GM23338 (cell line): Measurements from ENCODE around the gene CCDC91. TPM values are rescaled to one million over a fixed set of nuclear protein-coding genes. Genes with fewer than 3 reads are reported as not detected.

Experiments used
- ATAC-seq: fragments of 200-7000 bp; cut with Tn5 transposase; 3 replicates; pipeline ENCODE4 v1.9.1; 2020
- DNase-seq: peaks from one replicate; pipeline ENCODE4 v3.0.0-alpha.2; 2015; ENCODE audit warnings: low spot score
- H2AFZ ChIP-seq: fragments of 200-600 bp; sonication (generic); 2 replicates; pipeline ENCODE4 v1.8.0; 2016; ENCODE audit warnings: antibody characterized with exemption, mild to moderate bottlenecking, moderate library complexity
- H3F3A ChIP-seq: fragments of 200-600 bp; sonication (generic); replicated peaks from 2 replicates; pipeline ENCODE4 v1.8.0; 2017; ENCODE audit warnings: antibody characterized with exemption, mixed run types, low read depth
- H3K27ac ChIP-seq: fragments of 200-600 bp; sonication (generic); 2 replicates; pipeline ENCODE4 v1.6.1; 2016; ENCODE audit warnings: low read depth
- H3K27me3 ChIP-seq: fragments of 200-600 bp; sonication (generic); 2 replicates; pipeline ENCODE4 v1.8.0; 2016; ENCODE audit warnings: mild to moderate bottlenecking, mixed run types, moderate library complexity; ENCODE audit not compliant: insufficient read depth
- H3K36me3 ChIP-seq: fragments of 200-600 bp; sonication (generic); 2 replicates; pipeline ENCODE4 v1.8.0; 2016; ENCODE audit warnings: mild to moderate bottlenecking; ENCODE audit not compliant: insufficient read depth
- H3K4me1 ChIP-seq: fragments of 200-600 bp; sonication (generic); 2 replicates; pipeline ENCODE4 v1.8.0; 2016; ENCODE audit warnings: mild to moderate bottlenecking, moderate library complexity; ENCODE audit not compliant: insufficient read depth
- H3K4me2 ChIP-seq: fragments of 200-600 bp; sonication (generic); 2 replicates; pipeline ENCODE4 v1.7.1; 2017; ENCODE audit warnings: mixed run types
- H3K4me3 ChIP-seq: fragments of 200-600 bp; sonication (generic); 2 replicates; pipeline ENCODE4 v1.6.1; 2016; ENCODE audit warnings: mixed run types
- H3K79me2 ChIP-seq: fragments of 200-600 bp; sonication (generic); replicated peaks from 2 replicates; pipeline ENCODE4 v1.8.0; 2017; ENCODE audit warnings: mild to moderate bottlenecking; ENCODE audit not compliant: insufficient read depth
- H3K9me2 ChIP-seq: fragments of 200-600 bp; sonication (generic); 2 replicates; pipeline ENCODE4 v1.8.0; 2017; ENCODE audit not compliant: insufficient read depth
- H4K20me1 ChIP-seq: fragments of 200-600 bp; sonication (generic); replicated peaks from 2 replicates; pipeline ENCODE4 v1.8.0; 2017; ENCODE audit warnings: mild to moderate bottlenecking; ENCODE audit not compliant: insufficient read depth
- H3K27ac Mint-ChIP-seq: 2 replicates; pipeline ENCODE4 v1.8.0; 2020; ENCODE audit warnings: inconsistent platforms, mild to moderate bottlenecking, moderate library complexity, mixed read lengths
- H3K27me3 Mint-ChIP-seq: 3 replicates; pipeline ENCODE4 v1.8.0; 2022; ENCODE audit warnings: low read depth, mild to moderate bottlenecking, moderate library complexity, mixed read lengths, inconsistent platforms; ENCODE audit not compliant: insufficient read depth, poor library complexity
- H3K36me3 Mint-ChIP-seq: 3 replicates; pipeline ENCODE4 v1.8.0; 2021; ENCODE audit warnings: low read depth, mild to moderate bottlenecking, inconsistent platforms, moderate library complexity, mixed read lengths
- H3K4me1 Mint-ChIP-seq: 3 replicates; pipeline ENCODE4 v1.8.0; 2020; ENCODE audit warnings: mild to moderate bottlenecking, inconsistent platforms, mixed read lengths
- H3K4me3 Mint-ChIP-seq: 3 replicates; pipeline ENCODE4 v1.8.0; 2021; ENCODE audit warnings: moderate library complexity, mild to moderate bottlenecking, inconsistent platforms, mixed read lengths
- H3K9me3 Mint-ChIP-seq: 3 replicates; pipeline ENCODE4 v1.8.0; 2020; ENCODE audit warnings: moderate library complexity, mild to moderate bottlenecking, inconsistent platforms, mixed read lengths
- CREB1 ChIP-seq: fragments of 250-450 bp; sonication (Bioruptor Pico); IDR thresholded peaks from 2 replicates; pipeline ENCODE4 v1.5.0; 2020; ENCODE audit warnings: low read depth, mild to moderate bottlenecking, moderate library complexity
- EZH2 ChIP-seq: fragments of 200-600 bp; sonication (generic); IDR thresholded peaks from one replicate; pipeline ENCODE4 v1.8.0; 2017; ENCODE audit warnings: antibody characterized with exemption, mild to moderate bottlenecking, low read depth; ENCODE audit not compliant: unreplicated experiment
- EZH2phosphoT487 ChIP-seq: fragments of 200-600 bp; sonication (generic); IDR thresholded peaks from one replicate; pipeline ENCODE4 v1.8.1; 2018; ENCODE audit warnings: antibody characterized with exemption; ENCODE audit not compliant: unreplicated experiment
- JUNB ChIP-seq: IDR thresholded peaks from one replicate; pipeline ENCODE4 v1.6.1; 2016; ENCODE audit warnings: antibody characterized with exemption; ENCODE audit not compliant: unreplicated experiment
- NANOG ChIP-seq: IDR thresholded peaks from 2 replicates; pipeline ENCODE4 v1.6.1; 2016; ENCODE audit warnings: antibody characterized with exemption, borderline replicate concordance
- POLR2AphosphoS5 ChIP-seq: IDR thresholded peaks from 2 replicates; pipeline ENCODE4 v1.6.1; 2016; ENCODE audit warnings: antibody characterized with exemption, low read depth
- STAT1 ChIP-seq: IDR thresholded peaks from one replicate; pipeline ENCODE4 v1.6.1; 2016; ENCODE audit warnings: antibody characterized with exemption; ENCODE audit not compliant: unreplicated experiment
- ZNF114 ChIP-seq: fragments of 250-450 bp; sonication (Bioruptor Pico); IDR thresholded peaks from 2 replicates; pipeline ENCODE4 v1.5.0; 2020; ENCODE audit warnings: mild to moderate bottlenecking, moderate library complexity
- ZNF331 ChIP-seq: fragments of 250-450 bp; sonication (Bioruptor Pico); IDR thresholded peaks from 2 replicates; pipeline ENCODE4 v1.5.0; 2020; ENCODE audit warnings: low read depth, mild to moderate bottlenecking, moderate library complexity
- polyA plus RNA-seq: library from polyadenylated mRNA; unstranded; fragments of >200 nt; fragmentation: Nextera tagmentation; extraction: Ambion mirVana; gene quantifications from 2 replicates; pipeline ENCODE4 v1.2.1, GENCODE V29; 2016
- total RNA-seq: library from RNA; depleted of rRNA; stranded (reverse); fragments of >200 nt; shearing (Covaris generic); gene quantifications from 2 replicates; pipeline ENCODE4 v1.2.3, GENCODE V29; 2014
- TF ChIP-seq, protein P1 (sequence below): IDR thresholded peaks from one replicate; pipeline ENCODE4 v1.6.1; 2018; ENCODE audit warnings: antibody characterized with exemption; ENCODE audit not compliant: unreplicated experiment
- TF ChIP-seq, protein P2 (sequence below): IDR thresholded peaks from 2 replicates; pipeline ENCODE4 v1.6.1; 2016; ENCODE audit warnings: antibody characterized with exemption
- TF ChIP-seq, protein P3 (sequence below), 2 experiments: fragments of 200-600 bp in 1 of 2; sonication (generic) in 1 of 2; conservative IDR thresholded peaks; 2 replicates each; pipeline versions ENCODE4 v1.5.1 to v1.6.1; 2016 to 2017; ENCODE audit warnings: antibody characterized with exemption in 2 of 2, low read depth in 2 of 2, mild to moderate bottlenecking in 2 of 2, moderate library complexity in 1 of 2
- TF ChIP-seq, protein P4 (sequence below): fragments of 250-450 bp; sonication (Bioruptor Pico); IDR thresholded peaks from 2 replicates; pipeline ENCODE4 v1.5.0; 2020; ENCODE audit warnings: mild to moderate bottlenecking, moderate library complexity

The CCDC91 gene
- total and polyA plus RNA-seq, 2 experiments from 2014 or later = 24.7 to 48.7 TPM

DNA sequence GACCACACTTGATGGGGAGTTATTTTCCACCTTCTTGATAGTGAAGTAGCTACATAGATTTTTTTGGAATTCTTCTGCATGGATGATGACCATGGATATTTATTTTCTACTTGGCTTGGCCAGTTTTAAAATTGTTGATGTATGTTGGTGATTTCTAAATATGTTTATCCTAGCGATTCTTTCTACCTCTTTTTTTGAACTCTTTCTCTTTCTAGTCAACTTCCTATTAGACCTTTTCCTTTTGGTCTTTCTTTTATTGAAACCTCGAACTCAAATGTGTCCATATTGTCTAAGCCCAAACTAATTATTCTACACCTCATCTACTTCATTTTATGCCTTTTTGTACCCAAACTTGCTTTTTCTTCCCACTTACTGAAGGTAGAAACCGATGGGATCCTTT lies 37.0 kb downstream of the CCDC91 start:
- peaks cover 82% of the 10 kb centered on the region for H3K79me2 ChIP-seq
- no peaks in the 10 kb centered on the region for H3F3A ChIP-seq
- Mint-ChIP-seq H3K36me3 (peaks cover 9% of the 10 kb centered on the region; the same call in 2 of the 3 replicates), H3K27me3 (no peaks in the 10 kb centered on the region), H3K4me3 (no peak overlapping the region), H3K9me3 (no peaks in the 10 kb centered on the region), H3K4me1 (peaks cover 12% of the 10 kb centered on the region), H3K27ac (no peak overlapping the region)
- no peaks in the 10 kb centered on the region for H3K9me2 ChIP-seq
- H3K27ac ChIP-seq = no peak overlapping the region
- no peaks in the 10 kb centered on the region for H4K20me1 ChIP-seq
- DNase-seq (no peak), ATAC-seq (no peak)
- TF ChIP-seq STAT1 (no peak), NANOG (no peak), JUNB (no peak), EZH2phosphoT487 (no peak), ZNF114 (CRISPR knock-in tag) (no peak), CREB1 (CRISPR knock-in tag) (no peak), POLR2AphosphoS5 (no peak), ZNF331 (CRISPR knock-in tag) (no peak), EZH2 (no peak)
- TF ChIP-seq, protein P1, sequence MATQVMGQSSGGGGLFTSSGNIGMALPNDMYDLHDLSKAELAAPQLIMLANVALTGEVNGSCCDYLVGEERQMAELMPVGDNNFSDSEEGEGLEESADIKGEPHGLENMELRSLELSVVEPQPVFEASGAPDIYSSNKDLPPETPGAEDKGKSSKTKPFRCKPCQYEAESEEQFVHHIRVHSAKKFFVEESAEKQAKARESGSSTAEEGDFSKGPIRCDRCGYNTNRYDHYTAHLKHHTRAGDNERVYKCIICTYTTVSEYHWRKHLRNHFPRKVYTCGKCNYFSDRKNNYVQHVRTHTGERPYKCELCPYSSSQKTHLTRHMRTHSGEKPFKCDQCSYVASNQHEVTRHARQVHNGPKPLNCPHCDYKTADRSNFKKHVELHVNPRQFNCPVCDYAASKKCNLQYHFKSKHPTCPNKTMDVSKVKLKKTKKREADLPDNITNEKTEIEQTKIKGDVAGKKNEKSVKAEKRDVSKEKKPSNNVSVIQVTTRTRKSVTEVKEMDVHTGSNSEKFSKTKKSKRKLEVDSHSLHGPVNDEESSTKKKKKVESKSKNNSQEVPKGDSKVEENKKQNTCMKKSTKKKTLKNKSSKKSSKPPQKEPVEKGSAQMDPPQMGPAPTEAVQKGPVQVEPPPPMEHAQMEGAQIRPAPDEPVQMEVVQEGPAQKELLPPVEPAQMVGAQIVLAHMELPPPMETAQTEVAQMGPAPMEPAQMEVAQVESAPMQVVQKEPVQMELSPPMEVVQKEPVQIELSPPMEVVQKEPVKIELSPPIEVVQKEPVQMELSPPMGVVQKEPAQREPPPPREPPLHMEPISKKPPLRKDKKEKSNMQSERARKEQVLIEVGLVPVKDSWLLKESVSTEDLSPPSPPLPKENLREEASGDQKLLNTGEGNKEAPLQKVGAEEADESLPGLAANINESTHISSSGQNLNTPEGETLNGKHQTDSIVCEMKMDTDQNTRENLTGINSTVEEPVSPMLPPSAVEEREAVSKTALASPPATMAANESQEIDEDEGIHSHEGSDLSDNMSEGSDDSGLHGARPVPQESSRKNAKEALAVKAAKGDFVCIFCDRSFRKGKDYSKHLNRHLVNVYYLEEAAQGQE = no peak
- TF ChIP-seq, protein P2, sequence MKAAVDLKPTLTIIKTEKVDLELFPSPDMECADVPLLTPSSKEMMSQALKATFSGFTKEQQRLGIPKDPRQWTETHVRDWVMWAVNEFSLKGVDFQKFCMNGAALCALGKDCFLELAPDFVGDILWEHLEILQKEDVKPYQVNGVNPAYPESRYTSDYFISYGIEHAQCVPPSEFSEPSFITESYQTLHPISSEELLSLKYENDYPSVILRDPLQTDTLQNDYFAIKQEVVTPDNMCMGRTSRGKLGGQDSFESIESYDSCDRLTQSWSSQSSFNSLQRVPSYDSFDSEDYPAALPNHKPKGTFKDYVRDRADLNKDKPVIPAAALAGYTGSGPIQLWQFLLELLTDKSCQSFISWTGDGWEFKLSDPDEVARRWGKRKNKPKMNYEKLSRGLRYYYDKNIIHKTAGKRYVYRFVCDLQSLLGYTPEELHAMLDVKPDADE = no peak
- TF ChIP-seq, protein P3, sequence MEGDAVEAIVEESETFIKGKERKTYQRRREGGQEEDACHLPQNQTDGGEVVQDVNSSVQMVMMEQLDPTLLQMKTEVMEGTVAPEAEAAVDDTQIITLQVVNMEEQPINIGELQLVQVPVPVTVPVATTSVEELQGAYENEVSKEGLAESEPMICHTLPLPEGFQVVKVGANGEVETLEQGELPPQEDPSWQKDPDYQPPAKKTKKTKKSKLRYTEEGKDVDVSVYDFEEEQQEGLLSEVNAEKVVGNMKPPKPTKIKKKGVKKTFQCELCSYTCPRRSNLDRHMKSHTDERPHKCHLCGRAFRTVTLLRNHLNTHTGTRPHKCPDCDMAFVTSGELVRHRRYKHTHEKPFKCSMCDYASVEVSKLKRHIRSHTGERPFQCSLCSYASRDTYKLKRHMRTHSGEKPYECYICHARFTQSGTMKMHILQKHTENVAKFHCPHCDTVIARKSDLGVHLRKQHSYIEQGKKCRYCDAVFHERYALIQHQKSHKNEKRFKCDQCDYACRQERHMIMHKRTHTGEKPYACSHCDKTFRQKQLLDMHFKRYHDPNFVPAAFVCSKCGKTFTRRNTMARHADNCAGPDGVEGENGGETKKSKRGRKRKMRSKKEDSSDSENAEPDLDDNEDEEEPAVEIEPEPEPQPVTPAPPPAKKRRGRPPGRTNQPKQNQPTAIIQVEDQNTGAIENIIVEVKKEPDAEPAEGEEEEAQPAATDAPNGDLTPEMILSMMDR (conservative IDR thresholded peaks at IDR 0.05; ENCODE audit: low read depth in 2 of 2) = no peak
- TF ChIP-seq, protein P4, sequence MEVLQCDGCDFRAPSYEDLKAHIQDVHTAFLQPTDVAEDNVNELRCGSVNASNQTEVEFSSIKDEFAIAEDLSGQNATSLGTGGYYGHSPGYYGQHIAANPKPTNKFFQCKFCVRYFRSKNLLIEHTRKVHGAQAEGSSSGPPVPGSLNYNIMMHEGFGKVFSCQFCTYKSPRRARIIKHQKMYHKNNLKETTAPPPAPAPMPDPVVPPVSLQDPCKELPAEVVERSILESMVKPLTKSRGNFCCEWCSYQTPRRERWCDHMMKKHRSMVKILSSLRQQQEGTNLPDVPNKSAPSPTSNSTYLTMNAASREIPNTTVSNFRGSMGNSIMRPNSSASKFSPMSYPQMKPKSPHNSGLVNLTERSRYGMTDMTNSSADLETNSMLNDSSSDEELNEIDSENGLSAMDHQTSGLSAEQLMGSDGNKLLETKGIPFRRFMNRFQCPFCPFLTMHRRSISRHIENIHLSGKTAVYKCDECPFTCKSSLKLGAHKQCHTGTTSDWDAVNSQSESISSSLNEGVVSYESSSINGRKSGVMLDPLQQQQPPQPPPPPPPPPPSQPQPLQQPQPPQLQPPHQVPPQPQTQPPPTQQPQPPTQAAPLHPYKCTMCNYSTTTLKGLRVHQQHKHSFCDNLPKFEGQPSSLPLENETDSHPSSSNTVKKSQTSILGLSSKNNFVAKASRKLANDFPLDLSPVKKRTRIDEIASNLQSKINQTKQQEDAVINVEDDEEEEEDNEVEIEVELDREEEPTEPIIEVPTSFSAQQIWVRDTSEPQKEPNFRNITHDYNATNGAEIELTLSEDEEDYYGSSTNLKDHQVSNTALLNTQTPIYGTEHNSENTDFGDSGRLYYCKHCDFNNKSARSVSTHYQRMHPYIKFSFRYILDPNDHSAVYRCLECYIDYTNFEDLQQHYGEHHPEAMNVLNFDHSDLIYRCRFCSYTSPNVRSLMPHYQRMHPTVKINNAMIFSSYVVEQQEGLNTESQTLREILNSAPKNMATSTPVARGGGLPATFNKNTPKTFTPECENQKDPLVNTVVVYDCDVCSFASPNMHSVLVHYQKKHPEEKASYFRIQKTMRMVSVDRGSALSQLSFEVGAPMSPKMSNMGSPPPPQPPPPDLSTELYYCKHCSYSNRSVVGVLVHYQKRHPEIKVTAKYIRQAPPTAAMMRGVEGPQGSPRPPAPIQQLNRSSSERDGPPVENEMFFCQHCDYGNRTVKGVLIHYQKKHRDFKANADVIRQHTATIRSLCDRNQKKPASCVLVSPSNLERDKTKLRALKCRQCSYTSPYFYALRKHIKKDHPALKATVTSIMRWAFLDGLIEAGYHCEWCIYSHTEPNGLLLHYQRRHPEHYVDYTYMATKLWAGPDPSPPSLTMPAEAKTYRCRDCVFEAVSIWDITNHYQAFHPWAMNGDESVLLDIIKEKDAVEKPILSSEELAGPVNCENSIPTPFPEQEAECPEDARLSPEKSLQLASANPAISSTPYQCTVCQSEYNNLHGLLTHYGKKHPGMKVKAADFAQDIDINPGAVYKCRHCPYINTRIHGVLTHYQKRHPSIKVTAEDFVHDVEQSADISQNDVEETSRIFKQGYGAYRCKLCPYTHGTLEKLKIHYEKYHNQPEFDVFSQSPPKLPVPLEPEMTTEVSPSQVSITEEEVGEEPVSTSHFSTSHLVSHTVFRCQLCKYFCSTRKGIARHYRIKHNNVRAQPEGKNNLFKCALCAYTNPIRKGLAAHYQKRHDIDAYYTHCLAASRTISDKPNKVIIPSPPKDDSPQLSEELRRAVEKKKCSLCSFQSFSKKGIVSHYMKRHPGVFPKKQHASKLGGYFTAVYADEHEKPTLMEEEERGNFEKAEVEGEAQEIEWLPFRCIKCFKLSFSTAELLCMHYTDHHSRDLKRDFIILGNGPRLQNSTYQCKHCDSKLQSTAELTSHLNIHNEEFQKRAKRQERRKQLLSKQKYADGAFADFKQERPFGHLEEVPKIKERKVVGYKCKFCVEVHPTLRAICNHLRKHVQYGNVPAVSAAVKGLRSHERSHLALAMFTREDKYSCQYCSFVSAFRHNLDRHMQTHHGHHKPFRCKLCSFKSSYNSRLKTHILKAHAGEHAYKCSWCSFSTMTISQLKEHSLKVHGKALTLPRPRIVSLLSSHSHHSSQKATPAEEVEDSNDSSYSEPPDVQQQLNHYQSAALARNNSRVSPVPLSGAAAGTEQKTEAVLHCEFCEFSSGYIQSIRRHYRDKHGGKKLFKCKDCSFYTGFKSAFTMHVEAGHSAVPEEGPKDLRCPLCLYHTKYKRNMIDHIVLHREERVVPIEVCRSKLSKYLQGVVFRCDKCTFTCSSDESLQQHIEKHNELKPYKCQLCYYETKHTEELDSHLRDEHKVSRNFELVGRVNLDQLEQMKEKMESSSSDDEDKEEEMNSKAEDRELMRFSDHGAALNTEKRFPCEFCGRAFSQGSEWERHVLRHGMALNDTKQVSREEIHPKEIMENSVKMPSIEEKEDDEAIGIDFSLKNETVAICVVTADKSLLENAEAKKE (CRISPR knock-in tag) = no peak
- no peak overlapping the region for H3K4me2 ChIP-seq
- H3K36me3 ChIP-seq = no peaks in the 10 kb centered on the region
- peaks cover 16% of the 10 kb centered on the region for H3K4me1 ChIP-seq
- H3K4me3 ChIP-seq = no peak overlapping the region
- no peak overlapping the region for H2AFZ ChIP-seq
- H3K27me3 ChIP-seq = no peaks in the 10 kb centered on the region
